HepG2 (cell line): ENCODE data around the gene DIPK1A. TPM values are rescaled to one million over a fixed set of nuclear protein-coding genes. Genes with fewer than 3 reads are reported as not detected.
A peak's percentile ranks its signal among the peaks of the same experiment; 100 is the strongest.

Experiments used
- DMTF1 ChIP-seq: sonication (generic); formaldehyde crosslinking; IDR thresholded peaks from 2 replicates; pipeline ENCODE4 v1.4.0; 2020; ENCODE audit warnings: mild to moderate bottlenecking, missing genetic modification reagents
- FOXK2 ChIP-seq: fragments of 450-650 bp; IDR thresholded peaks from 2 replicates; pipeline ENCODE4 v1.6.1; 2016
- GFI1 ChIP-seq: sonication (generic); formaldehyde crosslinking; IDR thresholded peaks from 2 replicates; pipeline ENCODE4 v1.5.0; 2020; ENCODE audit warnings: missing genetic modification reagents, mild to moderate bottlenecking, borderline replicate concordance
- HNRNPLL ChIP-seq: fragments of 200-400 bp; formaldehyde crosslinking; IDR thresholded peaks from 2 replicates; pipeline ENCODE4 v1.6.1; 2017; ENCODE audit warnings: mild to moderate bottlenecking, low read depth, low read length; ENCODE audit not compliant: poor library complexity, severe bottlenecking
- KDM2A ChIP-seq: sonication (generic); formaldehyde crosslinking; IDR thresholded peaks from 2 replicates; pipeline ENCODE4 v1.4.0; 2020; ENCODE audit warnings: low read depth, missing genetic modification reagents, borderline replicate concordance
- MAFF ChIP-seq: IDR thresholded peaks from 2 replicates; pipeline ENCODE4 v1.6.1; 2011; ENCODE audit warnings: low read depth, low read length, improper control_type of control experiment
- POGK ChIP-seq: sonication (generic); formaldehyde crosslinking; conservative IDR thresholded peaks from 2 replicates; pipeline ENCODE4 v1.8.0; 2022; ENCODE audit warnings: mild to moderate bottlenecking, moderate library complexity, missing genetic modification reagents
- REST ChIP-seq, 2 experiments: IDR thresholded peaks; 2 replicates each; pipeline ENCODE4 v1.6.1; 2011 to 2012; ENCODE audit warnings: low read length in 2 of 2, borderline replicate concordance in 1 of 2, low read depth in 1 of 2, mild to moderate bottlenecking in 1 of 2, moderate library complexity in 1 of 2
- SIN3B ChIP-seq: fragments of 150-350 bp; IDR thresholded peaks from 2 replicates; pipeline ENCODE4 v1.6.1; 2014; ENCODE audit warnings: low read length
- SMAD9 ChIP-seq: sonication (generic); formaldehyde crosslinking; IDR thresholded peaks from 2 replicates; pipeline ENCODE4 v1.5.1; 2020; ENCODE audit warnings: mild to moderate bottlenecking, missing genetic modification reagents
- SMARCE1 ChIP-seq: fragments of 450-650 bp; IDR thresholded peaks from 2 replicates; pipeline ENCODE4 v1.6.1; 2017; ENCODE audit warnings: borderline replicate concordance
- TEAD2 ChIP-seq: sonication (generic); formaldehyde crosslinking; IDR thresholded peaks from 2 replicates; pipeline ENCODE4 v1.9.0; 2021; ENCODE audit warnings: missing genetic modification reagents
- ZNF292 ChIP-seq: sonication (generic); formaldehyde crosslinking; IDR thresholded peaks from 2 replicates; pipeline ENCODE4 v1.8.1; 2022; ENCODE audit warnings: mild to moderate bottlenecking, low read depth, missing genetic modification reagents, borderline replicate concordance
- ZNF333 ChIP-seq: sonication (generic); formaldehyde crosslinking; IDR thresholded peaks from 2 replicates; pipeline ENCODE4 v1.4.0; 2020; ENCODE audit warnings: mild to moderate bottlenecking, missing genetic modification reagents, borderline replicate concordance
- ZNF496 ChIP-seq: sonication (generic); formaldehyde crosslinking; IDR thresholded peaks from 2 replicates; pipeline ENCODE4 v1.8.1; 2023; ENCODE audit warnings: mild to moderate bottlenecking, moderate library complexity, missing genetic modification reagents; ENCODE audit not compliant: insufficient replicate concordance
- ZNF672 ChIP-seq: sonication (generic); formaldehyde crosslinking; IDR thresholded peaks from 2 replicates; pipeline ENCODE4 v1.8.1; 2022; ENCODE audit warnings: missing genetic modification reagents
- ZNF83 ChIP-seq: sonication (generic); formaldehyde crosslinking; IDR thresholded peaks from 2 replicates; pipeline ENCODE4 v1.4.0; 2020; ENCODE audit warnings: missing genetic modification reagents, mild to moderate bottlenecking, borderline replicate concordance
- polyA plus RNA-seq, 8 experiments: library from polyadenylated mRNA; depleted of rRNA in 3 of 8; stranded (reverse) in 7 of 8; unstranded in 1 of 8; fragments of >200 nt; fragmentation: Illumina TruSeq in 4 of 8; extraction: Trizol in 4 of 8; gene quantifications; 2 replicates each; pipeline versions ENCODE4 v1.2.1 to v1.2.3, GENCODE V29; 2011 to 2016; ENCODE audit warnings: low read depth in 4 of 8, missing spikeins in 1 of 8, mixed read lengths in 1 of 8; ENCODE audit not compliant: insufficient read depth in 1 of 8
- total RNA-seq, 5 experiments: library from RNA; depleted of rRNA; stranded (reverse); fragments of >200 nt; fragmentation: Illumina TruSeq; extraction: Trizol; gene quantifications; 2 replicates each; pipeline ENCODE4 v1.2.3, GENCODE V29; 2016; ENCODE audit warnings: low read depth in 1 of 5
- TF ChIP-seq, protein P1 (sequence below): IDR thresholded peaks from 2 replicates; pipeline ENCODE4 v1.6.1; 2016
- TF ChIP-seq, protein P2 (sequence below): sonication (generic); formaldehyde crosslinking; conservative IDR thresholded peaks from 2 replicates; pipeline ENCODE4 v1.4.0; 2020; ENCODE audit warnings: missing genetic modification reagents

Gene DIPK1A
- total and polyA plus RNA-seq, 2 of the 13 experiments (the other 11 are each of a cell fraction or from before 2014, with no cell fraction given): 8.4 TPM

- TF ChIP-seq DMTF1: no peak
- no peak for TF ChIP-seq SIN3B
- no peak for TF ChIP-seq ZNF496 (CRISPR knock-in tag)
- TF ChIP-seq ZNF292: no peak
- peak in 1 of 2 experiments; percentile 82; a peak in 2 of 4 replicates for TF ChIP-seq REST (IDR thresholded peaks at IDR 0.05; ENCODE audit: borderline replicate concordance in 1 of 2, low read depth in 1 of 2, low read length in 2 of 2)
- TF ChIP-seq, protein P1, sequence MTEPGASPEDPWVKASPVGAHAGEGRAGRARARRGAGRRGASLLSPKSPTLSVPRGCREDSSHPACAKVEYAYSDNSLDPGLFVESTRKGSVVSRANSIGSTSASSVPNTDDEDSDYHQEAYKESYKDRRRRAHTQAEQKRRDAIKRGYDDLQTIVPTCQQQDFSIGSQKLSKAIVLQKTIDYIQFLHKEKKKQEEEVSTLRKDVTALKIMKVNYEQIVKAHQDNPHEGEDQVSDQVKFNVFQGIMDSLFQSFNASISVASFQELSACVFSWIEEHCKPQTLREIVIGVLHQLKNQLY (CRISPR knock-in tag): peak; percentile 85
- peak; percentile 99 for TF ChIP-seq ZNF333 (CRISPR knock-in tag)
- TF ChIP-seq, protein P2, sequence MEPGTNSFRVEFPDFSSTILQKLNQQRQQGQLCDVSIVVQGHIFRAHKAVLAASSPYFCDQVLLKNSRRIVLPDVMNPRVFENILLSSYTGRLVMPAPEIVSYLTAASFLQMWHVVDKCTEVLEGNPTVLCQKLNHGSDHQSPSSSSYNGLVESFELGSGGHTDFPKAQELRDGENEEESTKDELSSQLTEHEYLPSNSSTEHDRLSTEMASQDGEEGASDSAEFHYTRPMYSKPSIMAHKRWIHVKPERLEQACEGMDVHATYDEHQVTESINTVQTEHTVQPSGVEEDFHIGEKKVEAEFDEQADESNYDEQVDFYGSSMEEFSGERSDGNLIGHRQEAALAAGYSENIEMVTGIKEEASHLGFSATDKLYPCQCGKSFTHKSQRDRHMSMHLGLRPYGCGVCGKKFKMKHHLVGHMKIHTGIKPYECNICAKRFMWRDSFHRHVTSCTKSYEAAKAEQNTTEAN (CRISPR knock-in tag): peak; percentile 88
- TF ChIP-seq FOXK2: no peak
- TF ChIP-seq ZNF672 (CRISPR knock-in tag): 0 out of 2 replicates have a peak, but pooled peaks have one; percentile 71
- no peak for TF ChIP-seq SMARCE1
- TF ChIP-seq GFI1 (CRISPR knock-in tag): peak; percentile 76
- peak; percentile 75; the same call in 1 of the 2 replicates for TF ChIP-seq TEAD2
- TF ChIP-seq POGK (CRISPR knock-in tag): peak; percentile 96
- peak; percentile 93 for TF ChIP-seq HNRNPLL
- TF ChIP-seq KDM2A: peak; percentile 93
- TF ChIP-seq ZNF83 (CRISPR knock-in tag): peak; percentile 62
- TF ChIP-seq MAFF: no peak
- TF ChIP-seq SMAD9 (CRISPR knock-in tag): peak; percentile 74; the same call in 1 of the 2 replicates
Observed at GRCh38 chr1:92831762-92832536, 129.3 kb downstream of the DIPK1A start, which contains the start of gene RPL5 (continued).
